GM12873 (cell line): ENCODE results near the gene GABPA.

ENCODE experiments used
- TF ChIP-seq, protein P1 (sequence below): IDR thresholded peaks from 2 replicates; pipeline ENCODE4 v1.5.1; 2012; ENCODE audit warnings: low read depth, mild to moderate bottlenecking, moderate library complexity, low read length, control low read depth; ENCODE audit not compliant: insufficient read depth; ENCODE audit errors: missing control alignments

Gene GABPA

DNA sequence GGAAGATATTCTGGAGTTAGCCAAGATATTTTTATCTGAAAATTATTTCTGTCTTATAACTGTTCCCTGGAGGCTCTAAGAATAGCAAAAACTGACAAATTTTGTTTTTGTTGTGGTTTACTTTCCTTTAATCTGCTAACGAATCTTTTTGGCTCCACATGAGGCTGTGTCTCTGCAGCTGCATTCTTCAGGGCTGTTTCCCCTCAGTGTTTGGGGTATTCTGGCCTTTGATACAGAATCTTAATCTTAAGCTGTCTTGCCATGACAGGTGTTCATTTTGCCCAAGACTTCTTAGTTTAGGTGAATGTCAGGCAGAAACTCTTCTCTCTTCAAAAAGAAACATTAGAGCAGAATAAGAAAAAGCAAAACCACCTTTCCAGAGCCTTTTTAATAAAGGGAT, 83.8 kb downstream of the GABPA start:
- TF ChIP-seq, protein P1, sequence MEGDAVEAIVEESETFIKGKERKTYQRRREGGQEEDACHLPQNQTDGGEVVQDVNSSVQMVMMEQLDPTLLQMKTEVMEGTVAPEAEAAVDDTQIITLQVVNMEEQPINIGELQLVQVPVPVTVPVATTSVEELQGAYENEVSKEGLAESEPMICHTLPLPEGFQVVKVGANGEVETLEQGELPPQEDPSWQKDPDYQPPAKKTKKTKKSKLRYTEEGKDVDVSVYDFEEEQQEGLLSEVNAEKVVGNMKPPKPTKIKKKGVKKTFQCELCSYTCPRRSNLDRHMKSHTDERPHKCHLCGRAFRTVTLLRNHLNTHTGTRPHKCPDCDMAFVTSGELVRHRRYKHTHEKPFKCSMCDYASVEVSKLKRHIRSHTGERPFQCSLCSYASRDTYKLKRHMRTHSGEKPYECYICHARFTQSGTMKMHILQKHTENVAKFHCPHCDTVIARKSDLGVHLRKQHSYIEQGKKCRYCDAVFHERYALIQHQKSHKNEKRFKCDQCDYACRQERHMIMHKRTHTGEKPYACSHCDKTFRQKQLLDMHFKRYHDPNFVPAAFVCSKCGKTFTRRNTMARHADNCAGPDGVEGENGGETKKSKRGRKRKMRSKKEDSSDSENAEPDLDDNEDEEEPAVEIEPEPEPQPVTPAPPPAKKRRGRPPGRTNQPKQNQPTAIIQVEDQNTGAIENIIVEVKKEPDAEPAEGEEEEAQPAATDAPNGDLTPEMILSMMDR = no peak
